ENCODE results near the gene GAS2L2. TPM values are rescaled to one million over a fixed set of nuclear protein-coding genes. Genes with fewer than 3 reads are reported as not detected.

GAS2L2 gene
- total RNA-seq, 1 experiment from 2014 or later: not detected

DNA sequence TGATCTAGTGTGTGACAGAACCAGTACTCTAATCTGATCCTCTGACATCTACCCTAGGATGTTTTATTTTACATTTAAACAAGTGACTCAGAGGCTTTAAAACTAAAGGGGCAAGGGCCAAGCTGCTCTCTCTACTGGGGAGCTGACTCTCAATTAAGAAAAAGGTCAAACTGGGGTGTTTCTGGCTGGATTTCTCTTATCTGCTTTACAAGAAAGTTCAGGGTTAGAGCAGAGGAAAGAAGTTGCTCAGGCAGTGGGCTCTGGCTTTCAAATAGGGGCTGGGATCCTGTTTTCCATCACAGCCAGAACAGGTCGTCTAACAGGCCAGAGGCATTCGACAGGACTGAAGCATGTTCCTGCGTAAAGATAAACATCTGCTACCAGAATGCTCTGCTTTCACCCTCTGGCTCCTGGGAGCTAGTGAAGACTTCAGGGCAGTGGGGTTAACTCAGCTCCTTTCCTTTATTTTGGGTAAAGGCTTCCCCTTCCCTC lies 33.9 kb upstream of the GAS2L2 start:
- ChIA-PET CTCF (interaction anchor here (1.1 kb wide), 1 partner anchor 23 kb away, joined by 6 read pairs; no protein-coding TSS in a partner anchor), POLR2A (interaction anchor here (0.6 to 0.7 kb wide), 2 partner anchors 11 to 73 kb away, joined by 4 to 8 read pairs; no protein-coding TSS in a partner anchor)
- peaks cover 31% of the 10 kb centered on the region for H3K4me1 ChIP-seq (ENCODE audit: control insufficient read depth, insufficient read depth, low read length)
- H3K36me3 ChIP-seq (ENCODE audit: control insufficient read depth, insufficient read depth, low read length): no peaks in the 10 kb centered on the region
- no peak for TF ChIP-seq POLR2AphosphoS5 (IDR thresholded peaks at IDR 0.05; ENCODE audit: low read depth, low read length)
- TF ChIP-seq SIN3A (IDR thresholded peaks at IDR 0.05; ENCODE audit: borderline replicate concordance, insufficient read depth, low read depth, low read length): no peak
- TF ChIP-seq, protein P1, sequence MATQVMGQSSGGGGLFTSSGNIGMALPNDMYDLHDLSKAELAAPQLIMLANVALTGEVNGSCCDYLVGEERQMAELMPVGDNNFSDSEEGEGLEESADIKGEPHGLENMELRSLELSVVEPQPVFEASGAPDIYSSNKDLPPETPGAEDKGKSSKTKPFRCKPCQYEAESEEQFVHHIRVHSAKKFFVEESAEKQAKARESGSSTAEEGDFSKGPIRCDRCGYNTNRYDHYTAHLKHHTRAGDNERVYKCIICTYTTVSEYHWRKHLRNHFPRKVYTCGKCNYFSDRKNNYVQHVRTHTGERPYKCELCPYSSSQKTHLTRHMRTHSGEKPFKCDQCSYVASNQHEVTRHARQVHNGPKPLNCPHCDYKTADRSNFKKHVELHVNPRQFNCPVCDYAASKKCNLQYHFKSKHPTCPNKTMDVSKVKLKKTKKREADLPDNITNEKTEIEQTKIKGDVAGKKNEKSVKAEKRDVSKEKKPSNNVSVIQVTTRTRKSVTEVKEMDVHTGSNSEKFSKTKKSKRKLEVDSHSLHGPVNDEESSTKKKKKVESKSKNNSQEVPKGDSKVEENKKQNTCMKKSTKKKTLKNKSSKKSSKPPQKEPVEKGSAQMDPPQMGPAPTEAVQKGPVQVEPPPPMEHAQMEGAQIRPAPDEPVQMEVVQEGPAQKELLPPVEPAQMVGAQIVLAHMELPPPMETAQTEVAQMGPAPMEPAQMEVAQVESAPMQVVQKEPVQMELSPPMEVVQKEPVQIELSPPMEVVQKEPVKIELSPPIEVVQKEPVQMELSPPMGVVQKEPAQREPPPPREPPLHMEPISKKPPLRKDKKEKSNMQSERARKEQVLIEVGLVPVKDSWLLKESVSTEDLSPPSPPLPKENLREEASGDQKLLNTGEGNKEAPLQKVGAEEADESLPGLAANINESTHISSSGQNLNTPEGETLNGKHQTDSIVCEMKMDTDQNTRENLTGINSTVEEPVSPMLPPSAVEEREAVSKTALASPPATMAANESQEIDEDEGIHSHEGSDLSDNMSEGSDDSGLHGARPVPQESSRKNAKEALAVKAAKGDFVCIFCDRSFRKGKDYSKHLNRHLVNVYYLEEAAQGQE (IDR thresholded peaks at IDR 0.05; ENCODE audit: insufficient read depth in 1 of 2, low read depth in 2 of 2, low read length in 1 of 2): no peak
- no peak for TF ChIP-seq TCF7L2 (IDR thresholded peaks at IDR 0.05; ENCODE audit: low read depth, low read length)
- TF ChIP-seq, protein P2, sequence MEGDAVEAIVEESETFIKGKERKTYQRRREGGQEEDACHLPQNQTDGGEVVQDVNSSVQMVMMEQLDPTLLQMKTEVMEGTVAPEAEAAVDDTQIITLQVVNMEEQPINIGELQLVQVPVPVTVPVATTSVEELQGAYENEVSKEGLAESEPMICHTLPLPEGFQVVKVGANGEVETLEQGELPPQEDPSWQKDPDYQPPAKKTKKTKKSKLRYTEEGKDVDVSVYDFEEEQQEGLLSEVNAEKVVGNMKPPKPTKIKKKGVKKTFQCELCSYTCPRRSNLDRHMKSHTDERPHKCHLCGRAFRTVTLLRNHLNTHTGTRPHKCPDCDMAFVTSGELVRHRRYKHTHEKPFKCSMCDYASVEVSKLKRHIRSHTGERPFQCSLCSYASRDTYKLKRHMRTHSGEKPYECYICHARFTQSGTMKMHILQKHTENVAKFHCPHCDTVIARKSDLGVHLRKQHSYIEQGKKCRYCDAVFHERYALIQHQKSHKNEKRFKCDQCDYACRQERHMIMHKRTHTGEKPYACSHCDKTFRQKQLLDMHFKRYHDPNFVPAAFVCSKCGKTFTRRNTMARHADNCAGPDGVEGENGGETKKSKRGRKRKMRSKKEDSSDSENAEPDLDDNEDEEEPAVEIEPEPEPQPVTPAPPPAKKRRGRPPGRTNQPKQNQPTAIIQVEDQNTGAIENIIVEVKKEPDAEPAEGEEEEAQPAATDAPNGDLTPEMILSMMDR (IDR thresholded peaks at IDR 0.05): no peak
- ATAC-seq (peak; percentile 73), DNase-seq (ENCODE audit: low read depth, low spot score) (no peak)
- BruUV-seq (replicated peaks): no TSS peak
- in situ Hi-C loops (cut with HindIII; ENCODE audit: low pct_unique_long_range_greater_than_20kb, low sequenced_read_pairs): no loop called here
- H3K9me3 ChIP-seq (ENCODE audit: control insufficient read depth, insufficient read depth, low read depth, low read length): no peaks in the 10 kb centered on the region
- no peaks in the 10 kb centered on the region for H3K27me3 ChIP-seq (ENCODE audit: control insufficient read depth, insufficient read depth, low read length)
- intact Hi-C loops (cut with micrococcal nuclease; ENCODE audit: unreplicated experiment): no loop called here
- peak overlapping the region; percentile 24; the same call in 1 of the 2 replicates for H3K27ac ChIP-seq (ENCODE audit: low read length)
- H3K4me3 ChIP-seq (ENCODE audit: low read depth in 2 of 2, low read length in 2 of 2): no peak overlapping the region

DNA sequence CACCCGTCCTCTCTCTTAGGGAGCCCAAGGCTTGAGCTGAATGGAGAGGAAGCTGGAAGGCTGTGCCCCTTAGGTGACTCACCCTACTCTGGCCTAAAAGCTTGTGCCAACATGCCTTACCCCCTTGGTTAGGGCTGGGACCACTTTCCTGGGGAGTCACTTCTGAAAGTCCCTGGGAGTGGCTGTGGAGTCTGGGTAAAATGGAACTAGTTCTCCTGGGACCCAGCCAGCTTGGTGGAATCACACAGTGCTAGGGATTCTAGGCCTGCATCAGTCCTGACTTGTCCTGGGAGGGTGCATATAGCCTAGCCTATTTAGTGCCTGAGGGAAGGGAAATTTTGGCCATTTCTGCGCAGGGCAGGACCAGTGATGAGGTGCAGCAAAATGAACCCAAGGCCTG lies 31.9 kb upstream of the GAS2L2 start:
- POLR2A ChIA-PET: interaction anchor here (1.4 kb wide), 1 partner anchor 12 kb away, joined by 3 read pairs; no protein-coding TSS in a partner anchor
- Histone ChIP-seq H3K9me3 (ENCODE audit: control insufficient read depth, insufficient read depth, low read depth, low read length) (no peaks in the 10 kb centered on the region), H3K4me3 (ENCODE audit: low read depth in 2 of 2, low read length in 2 of 2) (no peak overlapping the region), H3K27me3 (ENCODE audit: control insufficient read depth, insufficient read depth, low read length) (no peaks in the 10 kb centered on the region), H3K36me3 (ENCODE audit: control insufficient read depth, insufficient read depth, low read length) (no peaks in the 10 kb centered on the region), H3K27ac (ENCODE audit: low read length) (no peak overlapping the region), H3K4me1 (ENCODE audit: control insufficient read depth, insufficient read depth, low read length) (peaks cover 31% of the 10 kb centered on the region)
- in situ Hi-C loops (cut with HindIII; ENCODE audit: low pct_unique_long_range_greater_than_20kb, low sequenced_read_pairs) (no loop called here), intact Hi-C loops (cut with micrococcal nuclease; ENCODE audit: unreplicated experiment) (no loop called here)
- ATAC-seq (no peak), DNase-seq (ENCODE audit: low read depth, low spot score) (no peak)
- no TSS peak for BruUV-seq (replicated peaks)
- CTCF ChIA-PET: interaction anchor here (0.7 kb wide), 1 partner anchor 15 kb away, joined by 3 read pairs; no protein-coding TSS in a partner anchor
- TF ChIP-seq SIN3A (IDR thresholded peaks at IDR 0.05; ENCODE audit: borderline replicate concordance, insufficient read depth, low read depth, low read length) (no peak), TCF7L2 (IDR thresholded peaks at IDR 0.05; ENCODE audit: low read depth, low read length) (no peak), POLR2AphosphoS5 (IDR thresholded peaks at IDR 0.05; ENCODE audit: low read depth, low read length) (no peak)
- TF ChIP-seq, protein P1 (IDR thresholded peaks at IDR 0.05; ENCODE audit: insufficient read depth in 1 of 2, low read depth in 2 of 2, low read length in 1 of 2): no peak
- TF ChIP-seq, protein P2 (IDR thresholded peaks at IDR 0.05): no peak

Measured in Panc1 (cell line).